ENCODE measurements around the gene TANGO6.

DNA sequence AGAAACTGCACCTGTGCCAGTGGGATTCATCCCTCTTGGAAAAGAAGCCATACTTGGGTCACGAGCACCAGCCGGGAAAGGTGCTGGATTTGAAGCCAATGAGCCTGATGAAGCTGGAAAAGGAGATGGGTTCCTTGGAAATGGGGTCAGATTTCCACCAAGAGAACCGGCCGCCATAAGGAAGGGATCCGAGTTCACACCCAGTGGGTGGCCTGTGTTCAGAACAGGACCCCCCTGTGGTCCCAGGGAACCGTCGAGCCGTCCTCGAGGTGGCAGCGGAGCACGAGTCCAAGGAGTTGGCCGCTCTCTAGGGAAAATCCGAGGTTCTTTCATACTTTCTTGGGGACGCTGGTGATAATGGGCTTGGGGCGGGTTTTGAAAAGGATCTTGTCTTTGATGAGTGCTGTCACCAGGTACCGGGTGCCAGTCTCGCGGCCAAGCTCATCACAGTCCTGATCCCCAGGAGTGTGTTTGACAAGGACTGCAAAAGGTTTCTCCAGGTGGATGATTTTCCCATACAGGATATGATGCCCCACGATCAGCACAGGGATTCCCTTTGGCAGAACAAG, 276.8 kb downstream of the TANGO6 start:
- TF ChIP-seq, protein P1, sequence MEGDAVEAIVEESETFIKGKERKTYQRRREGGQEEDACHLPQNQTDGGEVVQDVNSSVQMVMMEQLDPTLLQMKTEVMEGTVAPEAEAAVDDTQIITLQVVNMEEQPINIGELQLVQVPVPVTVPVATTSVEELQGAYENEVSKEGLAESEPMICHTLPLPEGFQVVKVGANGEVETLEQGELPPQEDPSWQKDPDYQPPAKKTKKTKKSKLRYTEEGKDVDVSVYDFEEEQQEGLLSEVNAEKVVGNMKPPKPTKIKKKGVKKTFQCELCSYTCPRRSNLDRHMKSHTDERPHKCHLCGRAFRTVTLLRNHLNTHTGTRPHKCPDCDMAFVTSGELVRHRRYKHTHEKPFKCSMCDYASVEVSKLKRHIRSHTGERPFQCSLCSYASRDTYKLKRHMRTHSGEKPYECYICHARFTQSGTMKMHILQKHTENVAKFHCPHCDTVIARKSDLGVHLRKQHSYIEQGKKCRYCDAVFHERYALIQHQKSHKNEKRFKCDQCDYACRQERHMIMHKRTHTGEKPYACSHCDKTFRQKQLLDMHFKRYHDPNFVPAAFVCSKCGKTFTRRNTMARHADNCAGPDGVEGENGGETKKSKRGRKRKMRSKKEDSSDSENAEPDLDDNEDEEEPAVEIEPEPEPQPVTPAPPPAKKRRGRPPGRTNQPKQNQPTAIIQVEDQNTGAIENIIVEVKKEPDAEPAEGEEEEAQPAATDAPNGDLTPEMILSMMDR (IDR thresholded peaks at IDR 0.05): no peak
- TF ChIP-seq POLR2A (IDR thresholded peaks at IDR 0.05): no peak
